AG04450 (cell line): ENCODE measurements around the gene SLC31A2. TPM values are rescaled to one million over a fixed set of nuclear protein-coding genes. Genes with fewer than 3 reads are reported as not detected.
"Not testable (repeated sequence)": the region's sequence is repeated elsewhere in the genome, so short reads cannot be mapped to it uniquely, and the experiment has no call there.

Experiments
- CTCF ChIA-PET: fragments of 300-600, 350-600 bp; formaldehyde crosslinking; extraction: SDS; loops from one replicate; lab custom pipeline; 2022; ENCODE audit warnings: antibody characterized with exemption, inconsistent platforms; lab: Charles Lee
- POLR2A ChIA-PET: fragments of 350-600 bp; formaldehyde crosslinking; extraction: SDS; loops from one replicate; lab custom pipeline; 2021; ENCODE audit warnings: antibody characterized with exemption, inconsistent platforms; lab: Yijun Ruan, JAX
- DNase-seq: peaks from one replicate; pipeline ENCODE4 v3.0.0-alpha.2; 2011; ENCODE audit warnings: low read depth, low spot score
- H3K27ac ChIP-seq: one replicate; pipeline ENCODE4 v1.5.1; 2012; ENCODE audit warnings: low read depth, low read length, control low read depth
- H3K27me3 ChIP-seq: one replicate; pipeline ENCODE4 v1.6.0; 2012; ENCODE audit warnings: low read length; ENCODE audit not compliant: control insufficient read depth, insufficient read depth
- H3K4me3 ChIP-seq: 2 replicates; pipeline ENCODE4 v1.5.1; 2011; ENCODE audit warnings: mild to moderate bottlenecking, low read depth, low read length, control low read depth
- H3K9me3 ChIP-seq: 2 replicates; pipeline ENCODE4 v1.5.1; 2012; ENCODE audit warnings: low read length; ENCODE audit not compliant: control insufficient read depth, insufficient read depth
- CTCF ChIP-seq: IDR thresholded peaks from 2 replicates; pipeline ENCODE4 v1.5.1; 2011; ENCODE audit warnings: low read depth, low read length, control low read depth, inconsistent platforms
- polyA minus RNA-seq: library from RNA; depleted of rRNA, polyadenylated mRNA; stranded (reverse); fragments of >200 nt; gene quantifications from 2 replicates; pipeline ENCODE4 v1.2.3, GENCODE V29; 2011; rRNA and poly(A)+ RNA removed
- polyA plus RNA-seq: library from polyadenylated mRNA; depleted of rRNA; stranded (reverse); fragments of >200 nt; gene quantifications from 2 replicates; pipeline ENCODE4 v1.2.3, GENCODE V29; 2011; rRNA removed

Gene SLC31A2, protein sequence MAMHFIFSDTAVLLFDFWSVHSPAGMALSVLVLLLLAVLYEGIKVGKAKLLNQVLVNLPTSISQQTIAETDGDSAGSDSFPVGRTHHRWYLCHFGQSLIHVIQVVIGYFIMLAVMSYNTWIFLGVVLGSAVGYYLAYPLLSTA
- polyA plus RNA-seq (6.6 and 6.7 TPM in 2 replicates), polyA minus RNA-seq (5.0 and 5.3 TPM in 2 replicates)

- H3K4me3 ChIP-seq = peak within 1 kb of the TSS; percentile 84
- POLR2A ChIA-PET = interaction anchor here (0.6 to 0.8 kb wide), 3 partner anchors 38 to 175 kb away, joined by 3 to 7 read pairs (median 4); partner anchors contain the start of genes FKBP15 and SLC31A1
- H3K27ac ChIP-seq = no peak within 1 kb of the TSS
- H3K9me3 ChIP-seq = no peaks in the 10 kb centered on the region; the same call in 1 of the 2 replicates
- H3K27me3 ChIP-seq = no peaks in the 10 kb centered on the region
- DNase-seq = peak; percentile 32
- CTCF ChIA-PET = interaction anchor here (0.7 to 1.9 kb wide), 3 partner anchors 23 to 296 kb away, joined by 4 to 8 read pairs (median 7); no protein-coding TSS in a partner anchor
- TF ChIP-seq CTCF = peak; percentile 39
These were observed at the start of gene SLC31A2 for GRCh38 chr9:113150670-113151611. Gene SLC31A2 (plus strand): TSS chr9:113151007. CDS start chr9:113151075, 68 bp downstream.

- POLR2A ChIA-PET = not testable (repeated sequence)
These were observed 45.5 kb upstream of the SLC31A2 start for GRCh38 chr9:113105345-113105744.

GRCh38 chr9:113111065-113111951, 39.5 kb upstream of the SLC31A2 start:
- H3K9me3 ChIP-seq, DNase-seq, H3K27ac ChIP-seq, H3K4me3 ChIP-seq, POLR2A ChIA-PET, H3K27me3 ChIP-seq: not testable (repeated sequence)
- CTCF ChIA-PET = interaction anchor here (0.9 to 1.9 kb wide), 8 partner anchors 10 to 547 kb away, joined by 3 to 7 read pairs (median 4); no protein-coding TSS in a partner anchor

More at GRCh38 chr9:113105345-113105744, 45.5 kb upstream of the SLC31A2 start:
- DNase-seq, CTCF ChIA-PET, H3K27ac ChIP-seq, H3K27me3 ChIP-seq, H3K4me3 ChIP-seq, H3K9me3 ChIP-seq: not testable (repeated sequence)

GRCh38 chr9:113112706-113113510, 37.9 kb upstream of the SLC31A2 start:
- DNase-seq, H3K27me3 ChIP-seq, H3K9me3 ChIP-seq, POLR2A ChIA-PET, H3K4me3 ChIP-seq, H3K27ac ChIP-seq: not testable (repeated sequence)
- CTCF ChIA-PET = interaction anchor here (0.7 to 1.9 kb wide), 12 partner anchors 9 to 545 kb away, joined by 3 to 7 read pairs (median 4); partner anchors contain the start of gene ALAD

DNA sequence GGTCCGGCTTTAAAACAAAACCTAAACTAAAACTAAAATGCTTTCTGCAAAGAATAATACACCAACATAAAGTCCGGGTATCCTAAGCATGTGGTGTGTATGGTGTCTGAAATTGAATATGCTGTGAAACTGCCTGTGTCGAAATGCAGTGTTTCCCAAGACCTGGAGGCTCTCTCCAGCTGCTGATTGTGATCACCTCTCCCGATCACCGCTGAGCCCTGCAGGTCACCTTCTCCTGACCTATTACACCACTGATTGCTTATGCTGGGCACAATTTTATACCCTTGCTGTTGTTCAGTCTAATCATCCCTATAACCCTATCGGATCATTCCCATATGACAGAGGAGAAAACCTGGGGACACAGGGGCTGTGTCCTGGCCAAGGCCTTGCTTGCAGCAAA, 32.0 kb upstream of the SLC31A2 start:
- H3K9me3 ChIP-seq, DNase-seq, CTCF ChIA-PET, POLR2A ChIA-PET, H3K27ac ChIP-seq, H3K27me3 ChIP-seq, H3K4me3 ChIP-seq: not testable (repeated sequence)

GRCh38 chr9:113125386-113126035, 25.3 kb upstream of the SLC31A2 start:
- H3K4me3 ChIP-seq = no peak overlapping the region
- no peak for TF ChIP-seq CTCF
- no peaks in the 10 kb centered on the region for H3K9me3 ChIP-seq
- no peak overlapping the region for H3K27ac ChIP-seq
- H3K27me3 ChIP-seq = peaks cover 3% of the 10 kb centered on the region
- ChIA-PET CTCF (no interaction called here), POLR2A (no interaction called here)
- no peak for DNase-seq
